ENCODE measurements around the gene RNF123.

RNF123 gene

GRCh38 chr3:49705390-49705960, 16.1 kb downstream of the RNF123 start:
- DNase-seq: no peak

- no peak for DNase-seq
These were observed 17.2 kb downstream of the RNF123 start for GRCh38 chr3:49706456-49707112.

- peak; percentile 21 for DNase-seq
These were observed 17.7 kb downstream of the RNF123 start for GRCh38 chr3:49707113-49707480.

- no peak for DNase-seq
These were observed 20.5 kb downstream of the RNF123 start for GRCh38 chr3:49709852-49710251.

- no peak for DNase-seq
These were observed 22.1 kb downstream of the RNF123 start for GRCh38 chr3:49711489-49711888.

GRCh38 chr3:49712166-49712565, 22.8 kb downstream of the RNF123 start:
- no peak for DNase-seq

- DNase-seq: no peak
These were observed 23.4 kb downstream of the RNF123 start for GRCh38 chr3:49712631-49713317.

- DNase-seq: no peak
These were observed 24.2 kb downstream of the RNF123 start for GRCh38 chr3:49713336-49714105.

GRCh38 chr3:49714728-49715550, 25.6 kb downstream of the RNF123 start:
- no peak for DNase-seq

GRCh38 chr3:49715611-49716121, 26.3 kb downstream of the RNF123 start:
- no peak for DNase-seq

- DNase-seq: no peak
These were observed 26.8 kb downstream of the RNF123 start for GRCh38 chr3:49716169-49716568.

GRCh38 chr3:49716691-49717210, 27.4 kb downstream of the RNF123 start:
- no peak for DNase-seq

- no peak for DNase-seq
These were observed 28.0 kb downstream of the RNF123 start for GRCh38 chr3:49717211-49717958.

- no peak for DNase-seq
These were observed 28.9 kb downstream of the RNF123 start for GRCh38 chr3:49717959-49718857.

- peak; percentile 28 for DNase-seq
These were observed 29.5 kb downstream of the RNF123 start for GRCh38 chr3:49718858-49719213.

GRCh38 chr3:49719214-49719884, 30.0 kb downstream of the RNF123 start, which contains the start of gene AMIGO3:
Gene AMIGO3, minus strand, starts transcription at chr3:49719684. Its CDS starts 219 bp downstream, at chr3:49719465.
- peak; percentile 94 for DNase-seq

- no peak for DNase-seq
These were observed 31.7 kb downstream of the RNF123 start for GRCh38 chr3:49720855-49721595.

GRCh38 chr3:49721596-49721895, 32.2 kb downstream of the RNF123 start:
- DNase-seq: no peak

All from NCI-H69 (cell line).